Measurements from ENCODE around the gene CEP57L1.

DNA sequence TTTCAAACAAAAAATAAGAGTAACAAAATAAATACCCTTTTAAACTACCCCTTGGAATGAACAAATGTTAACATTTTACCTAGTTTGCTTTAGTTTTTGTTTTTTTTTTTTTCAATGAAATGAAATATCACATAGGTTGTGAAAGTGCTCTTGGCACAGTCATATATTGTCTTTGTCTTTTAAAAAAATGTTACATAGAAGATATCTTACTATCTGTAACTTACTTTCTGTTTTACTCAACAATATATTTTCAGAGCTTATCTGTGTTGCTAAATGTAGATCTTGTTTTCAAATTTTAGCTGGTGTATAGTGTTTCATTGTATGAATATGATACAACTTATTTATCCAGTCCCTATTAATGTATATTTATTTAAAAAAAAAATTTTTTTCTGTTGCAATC lies 8.6 kb downstream of the CEP57L1 start:
- TF ChIP-seq, protein P1, sequence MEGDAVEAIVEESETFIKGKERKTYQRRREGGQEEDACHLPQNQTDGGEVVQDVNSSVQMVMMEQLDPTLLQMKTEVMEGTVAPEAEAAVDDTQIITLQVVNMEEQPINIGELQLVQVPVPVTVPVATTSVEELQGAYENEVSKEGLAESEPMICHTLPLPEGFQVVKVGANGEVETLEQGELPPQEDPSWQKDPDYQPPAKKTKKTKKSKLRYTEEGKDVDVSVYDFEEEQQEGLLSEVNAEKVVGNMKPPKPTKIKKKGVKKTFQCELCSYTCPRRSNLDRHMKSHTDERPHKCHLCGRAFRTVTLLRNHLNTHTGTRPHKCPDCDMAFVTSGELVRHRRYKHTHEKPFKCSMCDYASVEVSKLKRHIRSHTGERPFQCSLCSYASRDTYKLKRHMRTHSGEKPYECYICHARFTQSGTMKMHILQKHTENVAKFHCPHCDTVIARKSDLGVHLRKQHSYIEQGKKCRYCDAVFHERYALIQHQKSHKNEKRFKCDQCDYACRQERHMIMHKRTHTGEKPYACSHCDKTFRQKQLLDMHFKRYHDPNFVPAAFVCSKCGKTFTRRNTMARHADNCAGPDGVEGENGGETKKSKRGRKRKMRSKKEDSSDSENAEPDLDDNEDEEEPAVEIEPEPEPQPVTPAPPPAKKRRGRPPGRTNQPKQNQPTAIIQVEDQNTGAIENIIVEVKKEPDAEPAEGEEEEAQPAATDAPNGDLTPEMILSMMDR (IDR thresholded peaks at IDR 0.05): no peak
- no peak for TF ChIP-seq POLR2A (IDR thresholded peaks at IDR 0.05)

All from lower leg skin (tissue), 3 donors.